ENCODE results near the gene ZNF653. TPM values are rescaled to one million over a fixed set of nuclear protein-coding genes. Genes with fewer than 3 reads are reported as not detected.
A peak's percentile ranks its signal among the peaks of the same experiment; 100 is the strongest.

Gene ZNF653
- polyA plus RNA-seq, 2 of the 4 experiments (the other 2 are of a cell fraction): 2.9 to 4.2 TPM

DNA sequence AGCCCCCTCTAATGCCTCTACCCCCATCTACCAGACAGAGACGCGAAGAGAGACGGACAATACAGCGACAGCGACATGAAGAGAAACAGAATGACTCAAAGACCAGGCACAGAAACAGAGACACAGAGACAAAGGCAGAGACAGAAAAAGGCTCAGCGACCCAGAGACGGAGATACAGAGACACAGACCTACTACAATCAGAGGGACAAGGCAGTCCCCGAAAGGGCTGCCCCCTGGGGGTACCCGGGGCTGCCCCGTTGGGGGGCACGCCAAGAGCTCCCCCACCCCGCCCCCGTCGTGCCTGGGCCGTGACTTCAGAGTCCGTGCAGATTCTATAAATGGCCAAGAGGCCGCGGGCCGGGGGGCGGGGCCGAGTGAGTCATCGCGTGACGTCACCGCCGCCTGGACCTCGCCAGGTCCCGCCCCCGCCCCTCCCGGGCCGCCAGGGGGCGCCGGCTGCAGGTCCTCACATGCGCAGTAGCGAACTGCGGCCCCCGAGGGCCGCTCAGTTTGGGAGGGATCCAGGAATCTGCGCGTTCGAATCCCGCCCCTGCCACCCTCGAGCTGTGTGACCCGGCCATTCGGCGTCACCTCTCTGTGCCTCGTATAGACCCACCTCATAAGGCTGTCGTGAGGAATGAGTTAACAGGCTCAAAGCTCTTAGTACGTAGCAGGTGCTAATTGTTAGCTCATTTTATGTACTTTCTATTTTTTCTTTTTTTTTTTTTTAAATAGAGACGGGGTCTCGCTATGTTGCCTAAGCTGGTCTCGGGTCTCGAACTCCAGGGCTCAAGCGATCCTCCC, 30.4 kb upstream of the ZNF653 start (continued):
- TF ChIP-seq MAZ (IDR thresholded peaks at IDR 0.05; ENCODE audit: borderline replicate concordance, low read depth, low read length) (no peak), SMC3 (IDR thresholded peaks at IDR 0.05) (peak; percentile 47; the same call in 2 of the 3 replicates), SREBF2 (IDR thresholded peaks at IDR 0.05) (no peak), FOSB (CRISPR knock-in tag; IDR thresholded peaks at IDR 0.05) (no peak), RNF2 (IDR thresholded peaks at IDR 0.05; ENCODE audit: borderline replicate concordance, low read depth) (no peak), ZSCAN20 (CRISPR knock-in tag; IDR thresholded peaks at IDR 0.05) (no peak), HEYL (CRISPR knock-in tag; IDR thresholded peaks at IDR 0.05) (no peak), NFE2L2 (conservative IDR thresholded peaks at IDR 0.05; ENCODE audit: low read length) (no peak), POLR2AphosphoS2 (conservative IDR thresholded peaks at IDR 0.05; ENCODE audit: low read length) (no peak), EHMT2 (IDR thresholded peaks at IDR 0.05; ENCODE audit: low read depth) (no peak), RARB (CRISPR knock-in tag; IDR thresholded peaks at IDR 0.05) (no peak), BHLHE40 (IDR thresholded peaks at IDR 0.05; ENCODE audit: low read depth, low read length) (no peak), CHD2 (IDR thresholded peaks at IDR 0.05; ENCODE audit: low read length, partially characterized antibody) (no peak), JUNB (IDR thresholded peaks at IDR 0.05) (peak; percentile 56; the same call in 1 of the 2 replicates), KDM5A (IDR thresholded peaks at IDR 0.05) (no peak), MAFK (IDR thresholded peaks at IDR 0.05; ENCODE audit: partially characterized antibody) (no peak), HOXA7 (CRISPR knock-in tag; IDR thresholded peaks at IDR 0.05) (no peak), RCOR1 (IDR thresholded peaks at IDR 0.05; ENCODE audit: low read depth, low read length) (no peak), NPAS2 (CRISPR knock-in tag; IDR thresholded peaks at IDR 0.05; ENCODE audit: borderline replicate concordance) (no peak), HOXB13 (CRISPR knock-in tag; IDR thresholded peaks at IDR 0.05; ENCODE audit: low read depth) (no peak), GATA3 (IDR thresholded peaks at IDR 0.05; ENCODE audit: borderline replicate concordance) (no peak), POLR2A (IDR thresholded peaks at IDR 0.05; ENCODE audit: low read length) (no peak), HDAC2 (IDR thresholded peaks at IDR 0.05) (no peak), JUN (IDR thresholded peaks at IDR 0.05) (peak in 1 of 2 experiments; percentile 51; a peak in 1 of 5 replicates), KDM1A (IDR thresholded peaks at IDR 0.05; ENCODE audit: low read depth) (0 out of 2 replicates have a peak, but pooled peaks have one; percentile 44), RFX5 (IDR thresholded peaks at IDR 0.05) (no peak)
- TF ChIP-seq, protein P1, sequence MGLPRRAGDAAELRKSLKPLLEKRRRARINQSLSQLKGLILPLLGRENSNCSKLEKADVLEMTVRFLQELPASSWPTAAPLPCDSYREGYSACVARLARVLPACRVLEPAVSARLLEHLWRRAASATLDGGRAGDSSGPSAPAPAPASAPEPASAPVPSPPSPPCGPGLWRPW (IDR thresholded peaks at IDR 0.05): no peak
- TF ChIP-seq, protein P2, sequence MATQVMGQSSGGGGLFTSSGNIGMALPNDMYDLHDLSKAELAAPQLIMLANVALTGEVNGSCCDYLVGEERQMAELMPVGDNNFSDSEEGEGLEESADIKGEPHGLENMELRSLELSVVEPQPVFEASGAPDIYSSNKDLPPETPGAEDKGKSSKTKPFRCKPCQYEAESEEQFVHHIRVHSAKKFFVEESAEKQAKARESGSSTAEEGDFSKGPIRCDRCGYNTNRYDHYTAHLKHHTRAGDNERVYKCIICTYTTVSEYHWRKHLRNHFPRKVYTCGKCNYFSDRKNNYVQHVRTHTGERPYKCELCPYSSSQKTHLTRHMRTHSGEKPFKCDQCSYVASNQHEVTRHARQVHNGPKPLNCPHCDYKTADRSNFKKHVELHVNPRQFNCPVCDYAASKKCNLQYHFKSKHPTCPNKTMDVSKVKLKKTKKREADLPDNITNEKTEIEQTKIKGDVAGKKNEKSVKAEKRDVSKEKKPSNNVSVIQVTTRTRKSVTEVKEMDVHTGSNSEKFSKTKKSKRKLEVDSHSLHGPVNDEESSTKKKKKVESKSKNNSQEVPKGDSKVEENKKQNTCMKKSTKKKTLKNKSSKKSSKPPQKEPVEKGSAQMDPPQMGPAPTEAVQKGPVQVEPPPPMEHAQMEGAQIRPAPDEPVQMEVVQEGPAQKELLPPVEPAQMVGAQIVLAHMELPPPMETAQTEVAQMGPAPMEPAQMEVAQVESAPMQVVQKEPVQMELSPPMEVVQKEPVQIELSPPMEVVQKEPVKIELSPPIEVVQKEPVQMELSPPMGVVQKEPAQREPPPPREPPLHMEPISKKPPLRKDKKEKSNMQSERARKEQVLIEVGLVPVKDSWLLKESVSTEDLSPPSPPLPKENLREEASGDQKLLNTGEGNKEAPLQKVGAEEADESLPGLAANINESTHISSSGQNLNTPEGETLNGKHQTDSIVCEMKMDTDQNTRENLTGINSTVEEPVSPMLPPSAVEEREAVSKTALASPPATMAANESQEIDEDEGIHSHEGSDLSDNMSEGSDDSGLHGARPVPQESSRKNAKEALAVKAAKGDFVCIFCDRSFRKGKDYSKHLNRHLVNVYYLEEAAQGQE (IDR thresholded peaks at IDR 0.05): no peak
- TF ChIP-seq, protein P3, sequence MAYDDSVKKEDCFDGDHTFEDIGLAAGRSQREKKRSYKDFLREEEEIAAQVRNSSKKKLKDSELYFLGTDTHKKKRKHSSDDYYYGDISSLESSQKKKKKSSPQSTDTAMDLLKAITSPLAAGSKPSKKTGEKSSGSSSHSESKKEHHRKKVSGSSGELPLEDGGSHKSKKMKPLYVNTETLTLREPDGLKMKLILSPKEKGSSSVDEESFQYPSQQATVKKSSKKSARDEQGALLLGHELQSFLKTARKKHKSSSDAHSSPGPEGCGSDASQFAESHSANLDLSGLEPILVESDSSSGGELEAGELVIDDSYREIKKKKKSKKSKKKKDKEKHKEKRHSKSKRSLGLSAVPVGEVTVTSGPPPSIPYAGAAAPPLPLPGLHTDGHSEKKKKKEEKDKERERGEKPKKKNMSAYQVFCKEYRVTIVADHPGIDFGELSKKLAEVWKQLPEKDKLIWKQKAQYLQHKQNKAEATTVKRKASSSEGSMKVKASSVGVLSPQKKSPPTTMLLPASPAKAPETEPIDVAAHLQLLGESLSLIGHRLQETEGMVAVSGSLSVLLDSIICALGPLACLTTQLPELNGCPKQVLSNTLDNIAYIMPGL (CRISPR knock-in tag; IDR thresholded peaks at IDR 0.05; ENCODE audit: borderline replicate concordance): no peak
- TF ChIP-seq, protein P4, sequence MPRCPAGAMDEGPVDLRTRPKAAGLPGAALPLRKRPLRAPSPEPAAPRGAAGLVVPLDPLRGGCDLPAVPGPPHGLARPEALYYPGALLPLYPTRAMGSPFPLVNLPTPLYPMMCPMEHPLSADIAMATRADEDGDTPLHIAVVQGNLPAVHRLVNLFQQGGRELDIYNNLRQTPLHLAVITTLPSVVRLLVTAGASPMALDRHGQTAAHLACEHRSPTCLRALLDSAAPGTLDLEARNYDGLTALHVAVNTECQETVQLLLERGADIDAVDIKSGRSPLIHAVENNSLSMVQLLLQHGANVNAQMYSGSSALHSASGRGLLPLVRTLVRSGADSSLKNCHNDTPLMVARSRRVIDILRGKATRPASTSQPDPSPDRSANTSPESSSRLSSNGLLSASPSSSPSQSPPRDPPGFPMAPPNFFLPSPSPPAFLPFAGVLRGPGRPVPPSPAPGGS (IDR thresholded peaks at IDR 0.05): no peak
- TF ChIP-seq, protein P5, sequence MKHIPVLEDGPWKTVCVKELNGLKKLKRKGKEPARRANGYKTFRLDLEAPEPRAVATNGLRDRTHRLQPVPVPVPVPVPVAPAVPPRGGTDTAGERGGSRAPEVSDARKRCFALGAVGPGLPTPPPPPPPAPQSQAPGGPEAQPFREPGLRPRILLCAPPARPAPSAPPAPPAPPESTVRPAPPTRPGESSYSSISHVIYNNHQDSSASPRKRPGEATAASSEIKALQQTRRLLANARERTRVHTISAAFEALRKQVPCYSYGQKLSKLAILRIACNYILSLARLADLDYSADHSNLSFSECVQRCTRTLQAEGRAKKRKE (CRISPR knock-in tag; IDR thresholded peaks at IDR 0.05; ENCODE audit: low read depth): no peak
- TF ChIP-seq, protein P6, sequence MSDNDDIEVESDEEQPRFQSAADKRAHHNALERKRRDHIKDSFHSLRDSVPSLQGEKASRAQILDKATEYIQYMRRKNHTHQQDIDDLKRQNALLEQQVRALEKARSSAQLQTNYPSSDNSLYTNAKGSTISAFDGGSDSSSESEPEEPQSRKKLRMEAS (IDR thresholded peaks at IDR 0.05): 0 out of 2 replicates have a peak, but pooled peaks have one; percentile 35
- TF ChIP-seq, protein P7, sequence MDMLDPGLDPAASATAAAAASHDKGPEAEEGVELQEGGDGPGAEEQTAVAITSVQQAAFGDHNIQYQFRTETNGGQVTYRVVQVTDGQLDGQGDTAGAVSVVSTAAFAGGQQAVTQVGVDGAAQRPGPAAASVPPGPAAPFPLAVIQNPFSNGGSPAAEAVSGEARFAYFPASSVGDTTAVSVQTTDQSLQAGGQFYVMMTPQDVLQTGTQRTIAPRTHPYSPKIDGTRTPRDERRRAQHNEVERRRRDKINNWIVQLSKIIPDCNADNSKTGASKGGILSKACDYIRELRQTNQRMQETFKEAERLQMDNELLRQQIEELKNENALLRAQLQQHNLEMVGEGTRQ (IDR thresholded peaks at IDR 0.05): no peak
- TF ChIP-seq, protein P8, sequence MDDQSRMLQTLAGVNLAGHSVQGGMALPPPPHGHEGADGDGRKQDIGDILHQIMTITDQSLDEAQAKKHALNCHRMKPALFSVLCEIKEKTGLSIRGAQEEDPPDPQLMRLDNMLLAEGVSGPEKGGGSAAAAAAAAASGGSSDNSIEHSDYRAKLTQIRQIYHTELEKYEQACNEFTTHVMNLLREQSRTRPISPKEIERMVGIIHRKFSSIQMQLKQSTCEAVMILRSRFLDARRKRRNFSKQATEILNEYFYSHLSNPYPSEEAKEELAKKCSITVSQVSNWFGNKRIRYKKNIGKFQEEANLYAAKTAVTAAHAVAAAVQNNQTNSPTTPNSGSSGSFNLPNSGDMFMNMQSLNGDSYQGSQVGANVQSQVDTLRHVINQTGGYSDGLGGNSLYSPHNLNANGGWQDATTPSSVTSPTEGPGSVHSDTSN (IDR thresholded peaks at IDR 0.05): no peak
